NK-92 (cell line): Measurements from ENCODE around the gene GRB10.

ENCODE experiments used
- DNase-seq: peaks from one replicate; lab custom pipeline; 2025; ENCODE audit not compliant: unreplicated experiment; lab: John Stamatoyannopoulos, UW

The GRB10 gene

DNA sequence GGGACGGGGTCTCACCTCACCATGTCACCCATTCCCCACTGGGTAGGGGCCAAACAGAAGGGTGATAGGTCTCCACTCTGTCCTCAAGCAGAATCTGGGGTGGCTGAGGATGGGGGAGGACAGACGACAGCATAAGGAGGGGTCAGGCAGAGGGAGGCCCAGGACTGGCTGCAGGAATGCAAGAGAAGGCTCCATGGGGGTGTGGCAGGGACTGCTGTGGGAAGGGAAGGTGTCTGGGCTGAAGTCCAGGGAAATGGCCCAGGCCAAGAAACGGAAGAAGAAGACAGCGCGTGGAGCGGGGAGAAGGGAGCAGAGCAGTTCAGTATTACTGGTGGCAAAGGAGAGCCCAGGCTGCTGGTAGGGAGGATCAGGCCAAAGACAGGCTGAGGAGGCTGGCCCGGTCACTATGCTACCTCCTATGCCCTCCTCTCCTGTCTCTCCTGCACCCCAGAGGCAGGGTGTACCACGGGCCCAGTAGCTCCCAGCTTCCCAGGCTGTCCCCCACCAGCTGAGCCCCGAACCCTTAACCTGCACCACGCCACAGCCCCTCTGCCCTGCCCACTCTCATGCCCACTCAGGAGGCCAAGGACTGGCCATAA, 60.9 kb downstream of the GRB10 start:
- no peak for DNase-seq

DNA sequence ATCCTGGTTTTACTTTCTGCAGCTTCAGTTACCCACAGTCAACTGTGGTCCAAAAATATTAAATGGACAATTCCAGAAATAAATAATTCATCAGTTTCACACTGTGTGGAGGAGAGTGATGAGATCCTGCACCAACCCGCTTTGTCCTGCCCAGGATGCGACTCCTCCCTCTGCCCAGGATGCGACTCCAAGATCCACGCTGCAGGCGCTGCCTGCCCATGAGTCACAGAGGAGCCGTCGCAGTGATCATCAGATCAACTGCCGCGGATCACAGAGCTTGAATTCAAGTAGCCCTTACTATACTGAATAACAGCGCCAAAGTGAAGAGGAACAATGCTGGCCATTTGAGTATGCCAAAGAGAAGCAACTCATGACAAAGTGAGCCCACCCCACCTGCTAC, 61.5 kb downstream of the GRB10 start:
- no peak for DNase-seq

DNA sequence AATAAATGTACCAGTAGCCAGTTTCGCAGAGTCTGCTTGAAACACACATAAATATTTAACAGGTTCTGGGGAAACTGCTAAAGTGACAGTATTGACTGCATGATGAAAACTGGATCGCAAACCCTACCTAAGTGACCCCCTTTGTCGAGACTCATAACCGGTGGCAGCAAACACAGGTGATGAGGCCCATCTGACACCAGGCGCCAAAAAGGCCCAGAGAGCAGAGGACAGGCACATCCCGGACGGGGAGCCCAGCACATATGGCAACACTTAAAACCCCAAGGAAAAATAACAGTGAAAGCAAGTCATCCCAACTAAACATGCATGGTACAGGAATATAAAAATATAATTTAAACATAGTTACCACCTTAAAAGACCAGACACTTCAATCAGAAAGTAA, 62.4 kb downstream of the GRB10 start:
- DNase-seq: no peak

DNA sequence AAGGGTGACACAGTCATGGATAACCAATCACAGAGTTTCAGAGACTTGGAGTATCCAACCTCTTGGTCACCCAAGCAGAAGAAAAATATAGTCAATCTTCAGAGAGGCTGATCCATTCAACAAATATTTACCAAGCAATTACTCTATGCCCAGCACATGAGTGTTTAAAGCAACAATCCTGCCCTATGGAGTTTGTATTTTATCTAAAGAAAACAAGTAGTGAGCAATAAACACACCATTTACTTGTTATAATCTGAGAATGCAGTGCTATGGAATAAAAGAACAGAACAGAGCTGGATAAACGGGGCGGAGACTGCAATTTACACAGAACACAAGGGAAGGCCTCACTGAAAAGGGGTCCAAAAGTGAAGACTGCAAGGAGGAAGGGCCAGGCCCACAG, 63.8 kb downstream of the GRB10 start:
- no peak for DNase-seq

DNA sequence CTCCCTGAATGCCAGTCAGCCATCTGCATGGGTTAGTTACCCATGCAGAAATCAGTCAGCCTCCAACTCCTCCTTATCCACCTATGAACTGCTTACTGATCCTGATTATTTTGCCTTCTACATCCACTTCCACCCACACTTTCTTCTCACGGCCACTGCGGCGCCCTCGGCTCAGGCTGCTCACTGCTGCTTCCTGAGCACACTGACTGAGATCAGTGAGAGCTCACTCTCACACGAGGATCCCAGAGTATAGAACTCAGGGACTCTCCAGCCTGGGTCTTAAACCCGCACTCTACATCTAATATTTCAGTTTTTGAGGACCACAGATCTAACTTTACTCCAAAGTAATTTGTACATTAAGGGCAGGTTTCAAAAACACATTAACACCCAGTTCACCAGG, 64.4 kb downstream of the GRB10 start:
- no peak for DNase-seq

DNA sequence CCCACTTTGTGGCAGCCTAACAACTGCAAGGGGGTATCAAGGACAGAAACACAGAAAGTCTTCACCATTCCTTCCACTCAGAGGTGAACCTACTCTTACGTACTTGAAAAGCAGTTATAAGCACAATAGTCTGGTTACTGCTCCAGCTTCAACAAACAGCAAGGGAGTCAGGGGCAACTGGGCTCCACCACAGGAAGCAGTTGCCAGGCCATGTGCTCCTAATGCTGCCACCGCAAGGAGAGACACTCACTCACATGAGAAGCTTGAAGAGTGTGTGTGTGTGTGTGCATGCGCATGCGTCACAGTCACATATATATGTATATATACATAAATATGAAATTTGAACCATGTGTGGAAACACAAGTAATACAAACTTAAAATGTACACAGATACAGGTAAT, 65.5 kb downstream of the GRB10 start:
- DNase-seq: no peak

DNA sequence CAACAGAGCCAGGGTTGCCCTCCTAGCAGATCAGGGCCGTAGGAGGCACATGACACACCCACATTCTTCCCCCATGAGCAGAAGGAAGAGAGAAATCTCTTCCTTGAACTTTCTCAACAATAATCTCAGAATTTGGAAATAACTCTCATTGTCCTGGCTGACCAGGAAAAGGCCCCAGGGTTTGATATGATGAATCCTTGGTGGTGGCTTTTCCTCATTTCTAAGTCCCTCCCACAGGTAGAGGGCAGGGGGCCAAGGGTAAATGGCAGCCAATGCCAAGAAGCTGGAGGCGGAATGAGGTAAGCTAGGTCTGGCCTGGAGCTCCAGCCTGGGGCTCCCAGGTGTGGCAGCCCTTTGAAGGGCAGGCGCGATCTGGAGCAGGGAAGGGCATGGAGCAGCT, 67.8 kb downstream of the GRB10 start:
- no peak for DNase-seq

DNA sequence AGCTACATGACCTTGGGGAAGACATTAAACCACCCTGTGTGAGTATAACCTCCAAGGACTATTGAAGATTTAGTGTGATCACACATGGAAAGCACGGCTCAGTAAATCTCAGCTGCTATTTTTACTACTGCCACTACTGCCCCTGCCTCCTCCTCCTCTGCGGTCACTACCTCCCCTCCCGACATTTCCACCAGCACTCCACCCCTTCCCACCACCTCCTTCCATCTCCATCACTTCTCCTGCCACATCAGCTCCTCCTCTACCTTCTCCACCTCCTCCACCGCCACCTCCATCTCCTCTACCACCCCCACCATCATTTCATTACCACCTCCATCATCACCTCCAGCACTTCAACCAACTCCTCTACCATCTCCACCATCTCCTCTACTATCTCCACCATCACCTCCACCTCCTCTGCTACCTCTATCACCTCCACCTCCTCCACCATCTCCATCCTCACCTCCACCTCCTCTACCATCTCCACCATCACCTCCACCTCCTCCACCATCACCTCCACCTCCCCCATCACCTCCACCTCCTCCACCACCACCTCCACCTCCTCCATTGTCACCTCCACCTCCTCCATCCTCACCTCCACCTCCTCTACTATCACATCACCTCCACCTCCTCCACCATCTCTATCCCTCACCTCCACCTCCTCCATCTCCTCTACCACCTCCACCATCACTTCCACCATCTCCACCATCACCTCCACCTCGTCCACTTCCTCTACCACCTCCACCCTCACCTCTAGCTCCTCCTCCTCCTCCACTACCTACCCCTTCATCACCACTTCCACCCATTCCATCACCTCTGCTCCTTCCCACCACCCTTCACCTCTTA, 69.4 kb downstream of the GRB10 start:
- DNase-seq: no peak

DNA sequence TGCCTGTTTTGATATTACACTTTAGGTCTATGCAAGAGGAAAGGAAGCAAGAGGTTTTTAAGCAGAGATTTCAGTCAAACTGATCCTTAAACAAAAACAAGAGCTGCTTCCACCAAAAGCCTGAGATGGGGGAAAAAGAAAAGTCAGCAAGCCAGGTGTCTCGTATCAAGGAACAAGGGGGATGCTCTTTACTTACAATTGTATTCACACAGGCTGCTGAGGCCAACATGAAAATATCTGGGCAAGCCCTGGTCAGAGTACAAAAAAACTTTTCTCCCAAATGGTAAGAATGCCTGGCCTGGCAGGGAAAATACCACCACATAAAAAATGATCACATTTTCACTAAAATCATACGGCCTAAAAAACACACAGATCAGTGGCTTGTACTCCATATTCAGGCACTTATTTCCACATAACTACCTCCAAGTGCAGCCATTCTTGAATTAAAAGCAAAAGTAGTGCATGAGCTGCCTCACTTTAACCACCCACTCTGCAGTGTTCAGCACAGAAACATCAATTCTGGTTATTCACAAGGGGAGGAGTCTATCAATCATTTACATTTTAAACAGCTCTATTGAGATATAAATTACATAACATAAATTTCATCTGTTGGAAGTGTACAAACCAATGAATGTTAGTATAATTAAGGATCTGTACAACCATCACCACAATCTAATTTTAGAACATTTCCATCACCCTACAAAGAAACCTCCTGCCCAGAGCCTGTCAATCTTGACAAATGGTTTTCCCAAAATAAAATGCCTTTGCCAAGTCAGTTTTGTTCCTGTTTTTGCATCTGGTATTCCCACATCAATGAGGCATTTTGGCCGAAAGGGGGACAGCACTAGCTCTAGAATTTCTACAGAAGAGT, 70.2 kb downstream of the GRB10 start:
- no peak for DNase-seq

DNA sequence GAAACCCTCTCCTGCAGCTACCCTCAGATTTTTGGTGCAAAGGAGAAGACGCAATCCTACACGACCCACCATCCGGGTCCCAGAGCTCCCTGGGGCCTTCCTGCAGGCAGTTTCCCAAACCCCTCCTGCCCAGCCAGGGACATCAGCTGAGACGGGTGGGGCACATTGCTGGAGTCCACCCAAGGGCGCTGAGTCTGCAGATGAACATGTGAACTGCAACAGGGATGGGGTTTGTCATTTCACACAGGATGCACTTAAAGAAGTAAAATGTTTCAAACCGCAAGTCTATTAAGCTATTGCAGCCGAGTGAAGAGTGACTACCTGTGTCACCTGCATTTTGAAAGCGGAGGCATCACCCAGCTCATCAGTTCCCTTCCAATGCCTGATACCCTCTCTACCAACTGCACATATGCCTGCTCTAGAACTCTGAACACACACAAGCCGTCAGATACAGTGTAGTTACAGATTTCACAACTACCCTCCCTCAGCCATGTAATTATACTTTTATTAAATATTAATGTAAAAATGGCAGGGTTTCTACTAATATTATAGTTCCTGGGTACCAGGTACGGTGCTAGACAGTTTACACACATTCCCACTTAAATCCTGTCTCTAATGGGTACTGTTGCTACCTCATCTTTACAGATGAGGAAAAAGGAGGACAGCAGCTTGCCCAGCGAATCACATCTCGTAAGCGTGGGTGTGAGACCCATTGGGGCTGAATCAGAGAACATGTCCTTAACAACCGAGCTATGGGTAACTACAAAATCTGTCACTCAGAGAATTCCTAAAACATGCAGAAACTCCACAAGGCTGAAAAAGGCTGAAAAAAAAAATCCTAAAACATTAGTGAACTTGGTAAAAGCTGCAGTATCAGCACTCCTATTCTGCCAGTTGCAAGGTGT, 71.2 kb downstream of the GRB10 start:
- DNase-seq: no peak

DNA sequence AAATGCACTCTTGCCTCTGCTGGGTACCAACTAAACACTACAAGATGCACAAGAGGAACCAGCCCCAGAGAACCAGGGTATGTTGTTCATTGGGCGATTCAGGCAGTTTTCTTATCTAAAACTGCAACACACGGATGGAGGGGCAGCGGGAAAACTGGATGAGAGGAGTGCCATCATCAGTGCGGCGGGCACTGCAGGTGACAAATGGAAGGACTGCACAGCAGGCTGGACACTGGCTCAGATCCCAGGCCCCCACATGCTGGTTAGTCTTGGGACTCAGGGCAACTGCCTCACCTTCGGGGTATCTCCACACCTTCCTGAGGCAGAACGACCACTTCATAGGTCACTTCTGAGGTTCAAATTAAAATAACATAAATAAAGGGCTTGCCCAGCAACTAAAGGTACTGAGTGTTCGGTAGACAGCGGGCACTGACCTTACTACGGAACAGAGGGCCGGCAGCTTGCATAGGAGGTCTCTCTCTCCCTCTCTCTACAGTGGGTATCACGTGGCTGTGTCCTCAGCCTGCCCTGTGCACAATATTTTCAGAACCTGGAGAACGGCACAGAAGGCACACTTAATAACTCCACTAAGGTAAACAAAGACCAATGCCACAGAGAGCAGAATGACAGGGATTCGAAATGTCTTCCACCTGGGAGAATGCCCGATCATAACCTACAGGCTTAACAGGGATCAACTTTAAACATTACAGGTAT, 72.1 kb downstream of the GRB10 start:
- DNase-seq: no peak

DNA sequence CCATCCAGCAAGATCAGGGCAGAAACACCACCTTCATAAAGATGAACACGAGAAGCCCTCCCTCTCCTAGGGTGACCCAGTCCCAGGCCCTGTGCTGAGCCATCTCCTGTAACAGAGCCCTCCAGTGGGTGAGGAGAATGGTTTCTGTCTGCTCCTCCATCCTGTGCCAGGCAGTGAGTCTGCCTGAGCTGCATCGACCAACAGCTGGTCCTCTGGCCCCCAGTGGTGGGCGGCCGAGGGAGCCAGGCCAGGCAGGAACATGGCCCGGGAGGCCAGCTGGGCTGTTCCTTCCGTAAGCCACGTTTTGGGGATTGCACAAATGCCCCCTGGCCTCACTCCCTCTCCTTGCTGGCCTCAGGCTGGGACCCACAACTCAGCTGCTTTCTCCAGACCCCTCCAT, 73.5 kb downstream of the GRB10 start:
- DNase-seq: no peak

DNA sequence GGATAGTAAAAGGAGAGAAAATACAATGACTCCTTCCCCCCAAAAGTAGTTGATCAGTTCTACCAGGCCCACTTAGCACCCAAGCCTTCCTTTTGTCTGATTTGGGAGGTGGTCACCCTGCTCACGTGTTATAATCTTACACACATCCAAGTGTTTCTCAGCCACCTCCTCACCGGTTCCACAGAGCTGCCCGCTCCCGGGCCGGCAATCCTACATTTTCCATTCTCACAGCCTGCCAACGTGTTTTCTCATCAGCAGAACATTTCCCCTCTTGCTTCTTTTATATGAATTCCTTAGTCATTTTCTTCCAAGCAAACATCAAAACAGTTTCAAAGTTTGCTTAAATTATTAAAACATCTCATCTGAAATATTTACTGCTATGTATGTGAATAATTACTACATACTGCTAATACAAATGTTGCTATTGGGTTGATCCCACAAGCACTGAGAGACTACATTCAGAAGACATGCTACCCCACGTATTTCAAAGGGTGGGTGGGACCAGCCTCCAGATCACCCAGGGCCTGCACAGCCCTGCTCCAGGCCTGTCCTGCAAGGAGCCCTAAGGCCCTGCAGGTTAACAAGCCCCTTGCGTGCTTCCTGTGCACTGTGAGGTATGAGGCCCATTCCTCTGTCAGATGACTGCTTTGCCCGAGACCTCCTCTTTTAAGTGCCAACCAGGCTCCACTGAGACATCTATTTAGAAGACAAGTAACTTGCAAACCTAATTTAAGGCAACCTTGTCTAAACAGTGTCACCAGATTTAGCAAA, 75.3 kb downstream of the GRB10 start:
- DNase-seq: no peak

DNA sequence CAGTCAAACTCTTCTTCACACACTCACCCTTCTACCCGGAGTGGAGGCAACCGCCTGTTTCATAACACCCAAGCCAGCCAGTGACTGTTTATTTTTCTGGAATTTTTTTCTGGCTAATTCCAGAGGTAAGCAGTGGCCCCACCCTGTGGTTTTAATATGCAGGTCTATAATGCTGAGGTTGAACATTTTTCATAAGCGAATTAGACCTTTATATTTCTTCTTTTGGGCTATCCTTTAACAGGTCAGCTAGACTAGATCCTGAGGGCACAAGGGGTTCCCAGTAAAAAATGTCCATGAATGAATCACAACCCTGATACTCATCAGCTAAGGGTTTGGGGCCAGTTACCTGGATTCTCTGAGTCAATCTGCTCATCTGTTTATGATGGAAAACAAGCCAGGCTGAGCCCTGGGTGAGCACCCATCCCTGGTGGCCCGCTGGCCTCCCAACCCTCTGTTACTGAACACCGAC, 76.2 kb downstream of the GRB10 start:
- no peak for DNase-seq

DNA sequence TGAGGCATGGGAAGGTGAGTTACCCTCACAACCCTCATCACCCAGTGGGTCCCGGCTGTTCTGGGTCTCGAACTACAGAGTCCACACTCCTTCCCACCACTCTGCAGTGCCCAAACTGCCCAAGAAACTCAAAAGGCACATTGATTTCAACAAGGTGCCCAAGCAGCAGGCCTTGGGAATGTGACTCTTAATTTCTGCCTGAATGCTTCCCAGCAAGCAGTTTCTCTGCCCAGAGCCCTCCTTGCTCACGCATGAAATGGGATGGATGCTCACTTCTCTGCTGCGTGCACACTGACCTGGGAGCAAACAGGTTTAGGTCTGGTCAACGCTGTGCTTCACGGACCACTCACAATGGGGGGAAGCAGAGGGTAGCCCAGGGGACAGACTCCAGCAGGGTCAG, 77.9 kb downstream of the GRB10 start:
- no peak for DNase-seq

DNA sequence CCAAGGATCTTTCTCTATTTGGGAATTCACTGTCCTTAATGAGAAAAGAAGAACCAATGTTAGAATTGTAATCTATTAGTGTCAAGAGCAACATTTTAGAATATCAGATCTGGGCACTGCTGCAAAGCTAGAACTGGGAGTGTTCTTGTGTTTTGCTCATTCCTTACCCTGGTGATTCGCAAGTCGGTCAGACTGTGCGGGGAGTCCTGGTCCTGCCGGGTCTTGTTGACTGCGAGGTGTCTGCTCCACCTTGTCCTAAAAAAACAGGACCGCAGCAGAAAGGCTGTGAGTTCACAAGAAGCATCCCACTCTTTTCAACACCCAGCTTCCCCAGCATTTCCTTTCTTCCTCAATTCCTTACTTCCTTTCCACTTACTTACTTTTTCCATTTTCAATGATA, 79.0 kb downstream of the GRB10 start:
- no peak for DNase-seq

DNA sequence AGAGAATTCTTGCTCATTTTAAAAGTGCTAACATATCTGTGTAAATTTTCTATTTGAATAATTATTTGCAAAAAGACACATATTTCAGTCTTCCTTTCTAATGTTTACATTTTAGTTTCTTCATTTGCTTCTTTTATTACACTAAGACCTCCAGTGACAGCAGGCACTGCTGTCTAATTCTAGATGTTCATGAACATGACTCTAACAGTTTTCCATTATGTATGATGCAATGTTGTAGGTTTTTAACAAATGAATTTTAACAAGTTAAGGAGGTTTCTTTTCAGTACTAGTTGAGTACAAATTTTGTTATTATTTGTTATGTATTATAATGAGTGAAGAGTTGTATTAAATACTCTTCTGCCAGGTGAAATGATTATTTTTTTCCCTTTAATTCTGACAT, 83.6 kb downstream of the GRB10 start:
- no peak for DNase-seq

DNA sequence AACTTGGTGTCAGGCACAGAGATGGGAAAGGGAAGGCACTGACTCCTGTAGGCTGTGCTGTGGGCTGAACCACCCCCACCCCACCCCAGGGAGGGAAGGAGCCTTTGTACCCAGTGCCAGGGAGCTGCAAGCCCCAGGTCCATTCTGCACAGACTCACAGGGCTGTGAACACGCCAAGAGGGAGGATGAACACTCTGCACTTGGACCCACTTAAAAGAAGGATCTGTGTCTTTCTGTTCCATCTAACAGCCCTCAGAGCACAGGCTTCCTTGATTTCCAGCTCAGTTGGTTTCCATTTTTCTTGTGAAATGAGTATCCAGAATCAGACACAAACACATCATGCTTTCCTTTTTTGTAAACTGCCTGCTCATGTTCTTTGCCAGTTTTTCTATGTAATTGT, 84.9 kb downstream of the GRB10 start:
- no peak for DNase-seq

DNA sequence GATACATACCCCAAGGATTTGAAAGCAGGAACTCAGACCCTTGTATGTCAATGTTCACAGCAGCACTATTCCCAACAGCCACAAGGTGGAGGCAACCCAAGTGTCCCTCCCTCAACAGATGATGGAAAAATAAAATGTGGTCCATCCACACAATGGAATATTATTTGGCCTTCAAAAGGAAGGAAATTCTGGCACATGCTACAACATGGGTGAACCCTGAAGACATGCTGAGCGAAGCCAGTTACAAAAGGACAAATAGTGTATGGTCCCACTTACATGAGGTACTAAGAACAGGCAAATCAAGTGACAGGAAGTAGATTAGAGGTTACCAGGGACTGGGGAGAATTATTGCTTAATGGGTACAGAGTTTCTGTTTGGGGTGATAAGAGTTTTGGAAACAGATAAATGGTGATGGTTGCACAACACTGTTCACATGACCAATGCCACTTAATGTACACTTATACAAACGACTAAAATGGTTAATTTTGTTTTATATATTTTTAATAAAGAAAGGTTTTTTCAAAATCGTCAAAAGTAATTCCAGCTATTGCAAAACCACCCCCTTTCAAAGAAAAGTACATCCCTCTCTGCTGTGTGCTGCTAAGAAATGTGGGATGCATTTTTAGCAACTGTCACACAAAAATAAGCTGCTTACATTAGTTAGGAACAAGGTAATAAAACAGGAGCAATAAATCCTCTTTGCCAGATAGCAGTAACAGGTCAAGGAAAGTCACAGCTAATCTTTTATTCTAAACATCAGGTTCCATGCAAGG, 85.7 kb downstream of the GRB10 start:
- DNase-seq: no peak
